Measurements from ENCODE around the gene PHKB. TPM values are rescaled to one million over a fixed set of nuclear protein-coding genes. Genes with fewer than 3 reads are reported as not detected.
"Not testable (repeated sequence)": the region's sequence is repeated elsewhere in the genome, so short reads cannot be mapped to it uniquely, and the experiment has no call there.

Gene PHKB
- polyA plus RNA-seq, 6 donors from 2014 or later = 47.0 to 67.9 (median 56.1) TPM

- Mint-ChIP-seq H3K27me3 (no peaks in the 10 kb centered on the region), H3K4me1 (peaks cover 0 to 3% (median 0%) of the 10 kb centered on the region in 3 donors), H3K4me3 (no peak overlapping the region), H3K9me3 (peaks cover 0 to 5% (median 0%) of the 10 kb centered on the region in 7 donors), H3K27ac (peak overlapping the region in 1 of 6 donors; percentile 65), H3K36me3 (peaks cover 40 to 51% of the 10 kb centered on the region in 2 donors)
- ATAC-seq (ENCODE audit: low read depth in 2 of 2) (no peak), DNase-seq (no peak)
These were observed 199.4 kb downstream of the PHKB start for GRCh38 chr16:47660540-47660939.

DNA sequence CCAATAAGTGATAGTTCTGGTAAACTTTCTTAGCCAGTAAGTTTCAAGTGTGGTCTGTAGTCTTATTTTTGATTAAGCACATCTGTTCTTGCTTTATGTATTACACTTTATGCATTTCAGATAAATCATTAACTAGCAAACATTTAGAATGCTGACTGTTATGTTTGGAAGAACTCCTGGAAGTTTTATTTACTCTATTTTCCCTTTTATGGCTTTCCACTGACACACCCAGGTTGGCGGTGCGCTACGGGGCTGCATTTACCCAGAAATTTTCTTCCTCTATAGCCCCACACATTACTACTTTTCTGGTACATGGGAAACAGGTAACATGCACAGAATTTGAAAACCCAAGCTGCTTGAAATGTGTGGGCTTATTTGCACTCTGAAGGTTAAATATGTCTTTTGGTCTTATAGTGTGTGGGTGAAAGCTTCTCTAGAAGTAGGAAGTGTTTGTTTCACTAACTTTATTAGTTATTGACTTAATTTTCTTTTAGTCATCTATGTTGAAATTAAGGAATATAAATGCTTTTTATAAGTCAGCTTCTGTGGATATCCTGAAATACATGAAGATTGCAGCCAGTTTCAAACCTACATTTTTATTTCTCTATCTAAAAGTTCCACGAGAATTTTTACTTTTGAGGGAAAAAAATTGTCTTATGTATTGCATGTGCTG, 203.7 kb downstream of the PHKB start:
- Mint-ChIP-seq H3K27ac (no peak overlapping the region), H3K4me3 (no peak overlapping the region), H3K36me3 (peaks cover 19 to 43% of the 10 kb centered on the region in 2 donors), H3K9me3 (no peaks in the 10 kb centered on the region), H3K4me1 (no peaks in the 10 kb centered on the region), H3K27me3 (no peaks in the 10 kb centered on the region)
- no peak for ATAC-seq (ENCODE audit: low read depth in 2 of 2)
- no peak for DNase-seq

DNA sequence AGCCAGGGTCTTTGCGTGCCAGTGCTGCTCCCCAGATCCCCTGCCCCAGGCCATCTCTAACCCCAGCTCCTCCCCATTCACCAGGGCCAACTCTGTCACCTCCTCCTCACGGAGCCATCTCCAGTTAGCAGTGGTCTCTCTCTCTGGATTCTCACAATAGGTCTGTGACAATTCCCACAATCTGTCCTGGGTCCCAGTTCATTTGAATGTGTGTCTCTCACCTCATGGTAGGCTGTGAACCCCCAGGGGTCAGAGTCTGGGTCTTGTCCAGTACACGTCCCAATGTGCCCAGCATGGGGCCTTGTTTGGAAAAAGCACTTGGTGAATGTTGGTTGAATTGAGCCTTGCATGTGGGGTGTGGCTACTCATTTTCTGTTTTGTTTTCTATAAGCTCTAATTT, 205.3 kb downstream of the PHKB start:
- ATAC-seq (ENCODE audit: low read depth in 2 of 2) = no peak
- Mint-ChIP-seq H3K27ac (peak overlapping the region in 2 of 6 donors; percentile 69 to 74), H3K4me3 (no peak overlapping the region), H3K4me1 (no peaks in the 10 kb centered on the region), H3K9me3 (no peaks in the 10 kb centered on the region), H3K36me3 (peaks cover 17 to 35% of the 10 kb centered on the region in 2 donors), H3K27me3 (no peaks in the 10 kb centered on the region)
- DNase-seq = peak; percentile 1

GRCh38 chr16:47667956-47668355, 206.8 kb downstream of the PHKB start:
- no peaks in the 10 kb centered on the region for H3K9me3 Mint-ChIP-seq
- peaks cover 15 to 26% of the 10 kb centered on the region in 2 donors for H3K36me3 Mint-ChIP-seq
- no peaks in the 10 kb centered on the region for H3K4me1 Mint-ChIP-seq
- no peaks in the 10 kb centered on the region for H3K27me3 Mint-ChIP-seq
- no peak overlapping the region for H3K4me3 Mint-ChIP-seq
- ATAC-seq (ENCODE audit: low read depth in 2 of 2) = no peak
- no peak overlapping the region for H3K27ac Mint-ChIP-seq
- no peak for DNase-seq

- Mint-ChIP-seq H3K4me1 (no peaks in the 10 kb centered on the region), H3K9me3 (peaks cover 0 to 9% (median 0%) of the 10 kb centered on the region in 7 donors), H3K27ac (no peak overlapping the region), H3K36me3 (peaks cover 32 to 39% of the 10 kb centered on the region in 2 donors), H3K27me3 (no peaks in the 10 kb centered on the region), H3K4me3 (no peak overlapping the region)
- DNase-seq (no peak), ATAC-seq (ENCODE audit: low read depth in 2 of 2) (no peak)
These were observed 211.3 kb downstream of the PHKB start for GRCh38 chr16:47672475-47672874.

DNA sequence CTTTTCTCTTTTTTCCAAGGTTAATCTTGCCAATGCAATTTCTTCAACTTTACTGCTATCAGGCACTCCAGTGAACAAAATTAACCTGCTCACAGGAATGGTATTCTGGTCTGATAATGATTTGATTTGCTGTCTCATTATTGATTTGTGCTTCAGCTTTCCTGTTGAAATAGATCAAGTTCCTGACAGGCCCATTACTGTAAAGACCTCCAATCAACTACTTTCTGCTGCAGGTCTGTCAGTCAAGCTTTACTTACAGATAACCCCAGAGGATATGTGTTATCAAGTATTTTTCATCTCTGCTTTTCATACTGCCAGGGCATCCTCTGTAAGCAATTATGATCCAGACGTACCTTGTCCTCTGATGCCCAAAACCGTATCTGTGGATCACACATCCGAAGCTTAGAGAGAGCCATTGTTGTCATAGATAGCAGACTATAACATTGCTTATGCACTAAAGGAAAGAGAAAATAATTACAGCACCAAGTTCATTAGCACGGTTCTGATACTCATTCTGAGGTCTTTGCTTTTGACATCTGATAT, 215.6 kb downstream of the PHKB start:
- no peak overlapping the region for H3K27ac Mint-ChIP-seq
- no peak for ATAC-seq (ENCODE audit: low read depth in 2 of 2)
- DNase-seq = no peak
- peaks cover 0 to 12% (median 6%) of the 10 kb centered on the region in 7 donors for H3K9me3 Mint-ChIP-seq
- H3K4me1 Mint-ChIP-seq = peaks cover 0 to 3% (median 0%) of the 10 kb centered on the region in 3 donors
- H3K36me3 Mint-ChIP-seq = peaks cover 39 to 50% of the 10 kb centered on the region in 2 donors
- H3K27me3 Mint-ChIP-seq = no peaks in the 10 kb centered on the region
- no peak overlapping the region for H3K4me3 Mint-ChIP-seq

GRCh38 chr16:47681571-47681970, 220.4 kb downstream of the PHKB start:
- DNase-seq; H3K27me3 Mint-ChIP-seq; H3K4me3 Mint-ChIP-seq; H3K27ac Mint-ChIP-seq; ATAC-seq (ENCODE audit: low read depth in 2 of 2); H3K4me1 Mint-ChIP-seq: not testable (repeated sequence)
- peaks cover 0 to 12% (median 6%) of the 10 kb centered on the region in 7 donors for H3K9me3 Mint-ChIP-seq
- H3K36me3 Mint-ChIP-seq = peaks cover 32 to 42% of the 10 kb centered on the region in 2 donors

DNA sequence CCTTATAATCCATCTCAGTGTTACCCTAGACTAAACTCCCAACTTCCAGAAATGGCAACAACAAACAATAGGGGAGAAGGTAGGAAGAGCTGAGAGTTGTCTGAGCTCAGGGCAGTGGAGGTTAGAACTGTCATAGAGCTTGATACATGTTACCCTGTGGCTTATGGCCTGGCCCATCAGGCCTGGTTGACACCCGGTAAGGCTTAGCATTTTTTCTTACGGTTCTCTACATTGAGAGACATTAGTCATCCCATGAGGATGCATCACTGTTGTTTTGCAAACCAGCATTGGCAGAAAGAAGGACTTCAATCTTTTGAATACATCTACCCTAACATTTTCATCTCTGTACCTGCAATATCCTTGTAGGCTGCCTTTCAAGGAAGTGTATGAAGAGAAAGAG, 226.6 kb downstream of the PHKB start:
- Mint-ChIP-seq H3K36me3 (peaks cover 15 to 29% of the 10 kb centered on the region in 2 donors), H3K4me1 (no peaks in the 10 kb centered on the region), H3K27me3 (no peaks in the 10 kb centered on the region), H3K9me3 (no peaks in the 10 kb centered on the region), H3K4me3 (no peak overlapping the region), H3K27ac (peak overlapping the region in 1 of 6 donors; percentile 28)
- DNase-seq (no peak), ATAC-seq (ENCODE audit: low read depth in 2 of 2) (no peak)

GRCh38 chr16:47693226-47693625, 232.1 kb downstream of the PHKB start:
- DNase-seq = no peak
- H3K4me3 Mint-ChIP-seq = no peak overlapping the region

DNA sequence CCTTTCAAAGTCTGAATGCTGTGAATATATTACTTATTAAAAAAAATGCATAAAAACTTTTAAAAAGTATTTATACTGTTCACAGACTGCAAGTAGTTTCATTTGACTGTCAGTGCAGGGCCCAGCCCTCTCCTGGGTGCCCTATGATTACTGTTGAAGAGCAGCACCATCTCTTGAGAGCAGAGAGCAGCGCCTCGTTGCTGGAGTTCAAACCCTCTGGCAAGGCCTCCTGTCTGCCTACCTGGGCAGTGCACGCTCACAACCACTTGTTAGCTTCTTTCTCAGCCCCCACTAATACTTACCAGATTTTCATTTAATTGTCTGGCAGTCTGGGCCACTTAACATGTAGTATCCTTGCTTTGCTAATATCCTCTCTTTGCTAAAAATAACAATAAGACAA, 233.4 kb downstream of the PHKB start:
- no peaks in the 10 kb centered on the region for H3K4me1 Mint-ChIP-seq
- no peaks in the 10 kb centered on the region for H3K9me3 Mint-ChIP-seq
- no peak for ATAC-seq (ENCODE audit: low read depth in 2 of 2)
- H3K27me3 Mint-ChIP-seq = no peaks in the 10 kb centered on the region
- peak overlapping the region in 1 of 6 donors; percentile 21 for H3K27ac Mint-ChIP-seq
- no peak for DNase-seq
- no peak overlapping the region for H3K4me3 Mint-ChIP-seq
- peaks cover 30 to 58% of the 10 kb centered on the region in 2 donors for H3K36me3 Mint-ChIP-seq

More at GRCh38 chr16:47693226-47693625, 232.1 kb downstream of the PHKB start:
- no peak for ATAC-seq (ENCODE audit: low read depth in 2 of 2)
- Mint-ChIP-seq H3K36me3 (peaks cover 22 to 49% of the 10 kb centered on the region in 2 donors), H3K9me3 (no peaks in the 10 kb centered on the region), H3K27me3 (no peaks in the 10 kb centered on the region), H3K4me1 (no peaks in the 10 kb centered on the region), H3K27ac (no peak overlapping the region)

DNA sequence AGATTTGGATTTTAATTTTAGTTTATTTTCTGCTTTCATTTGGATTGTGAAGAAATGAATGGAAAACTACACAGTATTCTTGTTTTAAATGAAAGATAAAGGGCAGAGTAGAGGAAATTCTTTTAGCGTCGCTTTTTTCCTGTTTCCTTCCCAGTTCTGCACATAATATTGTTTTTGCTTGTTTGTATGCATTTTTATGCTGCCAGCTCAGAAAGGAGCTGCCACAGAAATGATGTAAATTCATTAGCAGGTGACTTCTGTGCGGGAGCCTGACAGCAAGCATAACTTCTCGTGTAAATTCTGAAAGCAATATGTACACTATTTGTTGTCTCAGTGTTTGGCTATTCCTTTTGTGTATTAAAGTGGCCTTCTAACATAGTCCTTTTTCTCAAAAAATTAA, 234.6 kb downstream of the PHKB start:
- Mint-ChIP-seq H3K27me3 (no peaks in the 10 kb centered on the region), H3K9me3 (peaks cover 0 to 1% (median 0%) of the 10 kb centered on the region in 7 donors), H3K4me3 (no peak overlapping the region), H3K27ac (no peak overlapping the region), H3K4me1 (no peaks in the 10 kb centered on the region), H3K36me3 (peaks cover 35 to 55% of the 10 kb centered on the region in 2 donors)
- no peak for ATAC-seq (ENCODE audit: low read depth in 2 of 2)
- no peak for DNase-seq

DNA sequence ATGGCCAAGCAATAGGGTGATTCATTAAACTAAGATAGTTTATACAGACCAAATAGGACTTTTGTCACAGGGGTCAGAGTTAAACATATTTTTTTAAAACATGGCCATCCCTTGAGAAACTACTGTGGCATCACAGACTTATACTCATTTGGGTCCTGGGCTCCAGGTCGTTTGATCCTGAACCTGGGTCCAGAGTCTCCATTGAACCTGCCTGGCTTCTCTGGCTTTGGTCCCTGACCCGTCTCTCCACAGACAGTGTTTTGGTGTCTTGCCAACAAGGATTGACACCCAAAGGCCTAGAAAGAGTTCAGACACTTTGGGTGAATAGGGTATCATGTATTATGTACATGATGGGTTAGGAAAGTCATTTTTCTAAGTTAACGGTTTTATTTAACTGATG, 236.7 kb downstream of the PHKB start:
- H3K4me1 Mint-ChIP-seq = no peaks in the 10 kb centered on the region
- H3K4me3 Mint-ChIP-seq = no peak overlapping the region
- H3K36me3 Mint-ChIP-seq = peaks cover 40 to 51% of the 10 kb centered on the region in 2 donors
- DNase-seq = no peak
- ATAC-seq (ENCODE audit: low read depth in 2 of 2) = no peak
- H3K27ac Mint-ChIP-seq = no peak overlapping the region
- no peaks in the 10 kb centered on the region for H3K27me3 Mint-ChIP-seq
- H3K9me3 Mint-ChIP-seq = peaks cover 0 to 3% (median 0%) of the 10 kb centered on the region in 7 donors

- Mint-ChIP-seq H3K36me3 (peaks cover 40 to 54% of the 10 kb centered on the region in 2 donors), H3K9me3 (peaks cover 0 to 3% (median 0%) of the 10 kb centered on the region in 7 donors), H3K27me3 (no peaks in the 10 kb centered on the region), H3K27ac (peak overlapping the region in 1 of 6 donors; percentile 28), H3K4me3 (no peak overlapping the region), H3K4me1 (no peaks in the 10 kb centered on the region)
- DNase-seq (no peak), ATAC-seq (ENCODE audit: low read depth in 2 of 2) (no peak)
These were observed 238.0 kb downstream of the PHKB start for GRCh38 chr16:47699106-47699505.

DNA sequence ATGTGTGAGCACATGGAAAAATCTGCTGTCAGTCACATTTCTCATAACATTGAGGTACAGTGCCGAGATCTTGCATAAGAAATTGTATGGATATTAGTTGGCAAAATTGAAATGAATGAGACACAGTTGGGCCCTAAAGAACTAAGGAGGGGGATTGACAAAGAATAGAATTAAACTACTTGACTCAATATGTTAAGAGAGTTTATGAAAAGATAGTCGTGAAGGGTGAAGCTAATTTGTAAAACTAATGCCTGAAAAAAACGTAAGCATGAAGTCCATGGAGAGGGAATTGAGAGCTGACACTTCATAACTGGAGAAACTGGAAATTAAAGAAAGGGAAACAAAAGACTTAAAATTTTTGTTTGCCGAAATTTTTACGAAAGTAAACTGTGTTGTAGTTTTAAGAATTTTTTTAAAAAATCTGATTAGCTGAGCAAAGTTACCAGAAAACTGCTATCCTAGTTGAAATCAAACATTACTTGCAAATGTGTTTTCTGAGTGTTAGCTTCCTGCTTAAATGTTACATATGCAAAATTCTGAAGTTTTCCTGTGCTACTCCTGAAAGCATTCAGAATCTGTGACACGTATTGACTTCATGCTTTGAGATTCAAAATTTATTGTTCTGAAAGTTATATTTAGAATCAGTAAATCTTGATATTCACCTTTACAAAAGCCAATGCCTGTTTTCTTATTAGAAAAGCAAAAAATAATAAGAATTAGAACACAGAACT, 239.9 kb downstream of the PHKB start:
- ATAC-seq (ENCODE audit: low read depth in 2 of 2) (no peak), DNase-seq (no peak)
- Mint-ChIP-seq H3K27me3 (no peaks in the 10 kb centered on the region), H3K4me3 (no peak overlapping the region), H3K27ac (peak overlapping the region in 2 of 6 donors; percentile 15 to 72), H3K4me1 (no peaks in the 10 kb centered on the region), H3K36me3 (peaks cover 32 to 49% of the 10 kb centered on the region in 2 donors), H3K9me3 (peaks cover 0 to 3% (median 0%) of the 10 kb centered on the region in 7 donors)

Data from naive B cell (primary cell).